Retina (tissue), 1 donor: ENCODE results near the gene CCDC141.

Source experiments
- DNase-seq: peaks from one replicate; pipeline ENCODE4 v3.0.0-alpha.2; 2016

The CCDC141 gene

GRCh38 chr2:178978667-178979066 lies 71.3 kb downstream of the CCDC141 start:
- DNase-seq: no peak

- no peak for DNase-seq
These were observed 73.6 kb downstream of the CCDC141 start for GRCh38 chr2:178976351-178976750.

GRCh38 chr2:178962805-178963433 lies 87.0 kb downstream of the CCDC141 start:
- no peak for DNase-seq

GRCh38 chr2:178962152-178962551 lies 87.8 kb downstream of the CCDC141 start:
- DNase-seq: no peak

DNA sequence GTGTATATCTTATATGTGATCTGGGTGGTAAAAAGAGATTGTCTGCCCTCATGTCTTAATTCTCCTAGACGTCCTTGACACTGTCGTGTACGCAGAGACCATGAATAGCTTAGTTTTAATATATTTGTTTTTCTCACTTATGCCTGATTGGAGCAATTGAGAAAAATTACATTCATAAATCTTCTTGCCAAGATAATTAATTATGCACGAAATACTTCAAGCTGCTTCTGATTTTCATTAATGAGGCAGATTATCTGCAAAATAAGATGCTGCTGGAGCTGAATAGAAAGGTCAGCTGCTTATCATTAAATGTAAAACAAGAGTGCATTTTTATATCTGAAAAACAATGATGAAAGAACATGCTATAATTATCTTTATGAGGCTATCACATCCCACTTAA lies 95.9 kb downstream of the CCDC141 start:
- DNase-seq: no peak

DNA sequence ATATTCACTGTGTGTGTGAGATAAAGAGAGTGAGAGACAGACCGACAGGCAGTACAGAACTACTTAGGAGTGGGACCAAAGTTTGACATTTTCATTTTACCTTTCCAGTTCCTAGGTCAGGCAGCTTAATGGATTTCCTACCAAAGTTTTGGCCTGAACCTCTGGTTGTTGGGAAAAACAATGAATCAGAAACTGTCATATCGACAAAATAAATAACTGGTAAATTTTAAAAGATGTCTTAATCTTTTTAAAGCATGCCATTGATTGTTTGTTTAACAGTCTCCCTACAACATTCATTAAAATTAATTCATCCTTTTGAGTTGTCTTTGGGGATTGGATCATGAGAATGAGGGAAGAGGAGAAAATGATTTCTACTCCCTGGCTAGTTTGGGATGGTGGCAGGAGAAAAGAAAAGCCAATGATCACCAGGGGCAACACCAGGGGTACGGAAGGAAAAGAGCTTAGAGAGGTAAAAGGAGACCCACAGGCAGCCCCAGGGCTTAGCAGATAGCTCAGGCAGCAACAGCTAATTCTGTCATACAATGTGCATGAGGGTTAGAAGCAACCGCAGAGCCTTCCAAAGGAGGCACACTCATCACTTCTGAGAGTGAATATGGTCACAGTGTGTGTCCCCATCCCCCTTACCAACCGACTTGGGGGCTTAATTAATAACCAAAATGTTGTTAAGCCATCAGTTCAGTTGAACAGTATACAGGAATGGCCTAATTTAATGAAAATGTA lies 98.5 kb downstream of the CCDC141 start:
- DNase-seq: no peak

GRCh38 chr2:178949584-178949983 lies 100.4 kb downstream of the CCDC141 start:
- no peak for DNase-seq

DNA sequence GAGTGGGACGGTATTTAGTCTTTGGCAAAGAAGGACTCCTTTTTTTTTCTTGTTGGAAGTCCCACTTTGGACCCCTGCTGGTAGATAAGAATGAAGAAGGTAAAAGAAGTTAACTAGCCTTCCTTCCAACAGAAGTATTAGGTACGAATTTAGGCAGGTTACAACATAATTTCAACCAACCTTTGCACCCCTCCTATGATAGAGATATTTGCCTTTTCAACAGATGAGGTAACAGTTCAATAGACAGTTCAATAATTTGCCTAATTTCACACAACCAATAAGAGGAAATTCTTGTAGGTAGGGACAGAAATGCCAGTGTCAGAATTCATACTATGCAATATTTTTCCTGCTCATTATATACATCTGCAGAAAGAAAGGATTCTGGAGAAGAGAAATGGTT lies 100.8 kb downstream of the CCDC141 start:
- DNase-seq: no peak

GRCh38 chr2:178947006-178947405 lies 102.9 kb downstream of the CCDC141 start:
- no peak for DNase-seq

- no peak for DNase-seq
These were observed 103.4 kb downstream of the CCDC141 start for GRCh38 chr2:178946494-178946893.

DNA sequence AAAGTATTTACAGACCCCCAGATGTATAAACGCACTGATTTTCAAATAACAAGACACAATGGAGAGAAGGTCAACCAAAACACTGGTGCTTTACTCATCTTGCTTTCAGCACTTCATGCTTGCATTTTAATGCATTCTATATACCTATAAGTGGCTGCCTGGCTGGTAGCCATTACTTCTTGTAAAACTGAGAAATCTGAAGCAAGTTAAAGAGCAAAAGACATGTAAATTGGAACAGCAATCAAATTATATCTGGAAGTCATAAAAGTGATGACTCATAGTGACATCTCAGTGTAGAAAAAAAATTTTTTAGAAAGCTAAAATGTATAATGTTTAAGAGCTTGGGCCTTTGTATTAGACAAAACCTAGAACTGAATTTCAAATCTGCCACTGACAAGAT lies 106.2 kb downstream of the CCDC141 start:
- DNase-seq: no peak

DNA sequence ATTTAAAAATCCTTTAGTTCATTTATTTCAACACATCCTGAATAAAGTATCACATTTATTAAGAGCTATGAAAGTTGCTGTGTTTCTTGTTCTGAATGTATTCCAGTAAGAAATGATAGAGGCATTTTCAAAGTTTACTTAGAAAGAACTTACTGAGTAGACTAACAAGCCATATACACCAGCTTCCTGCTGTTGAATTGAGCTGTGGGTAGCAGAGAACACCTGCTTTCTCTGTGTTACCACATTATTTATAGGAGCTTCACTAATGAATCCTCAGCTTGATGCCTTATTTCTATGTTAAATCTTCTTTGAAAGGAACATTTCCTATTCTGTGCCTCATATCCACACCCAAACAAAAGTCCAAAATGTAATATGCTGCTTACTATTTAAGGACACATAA lies 115.4 kb downstream of the CCDC141 start:
- no peak for DNase-seq

GRCh38 chr2:178933493-178933892 lies 116.4 kb downstream of the CCDC141 start:
- no peak for DNase-seq

GRCh38 chr2:178928077-178928476 lies 121.9 kb downstream of the CCDC141 start:
- no peak for DNase-seq

DNA sequence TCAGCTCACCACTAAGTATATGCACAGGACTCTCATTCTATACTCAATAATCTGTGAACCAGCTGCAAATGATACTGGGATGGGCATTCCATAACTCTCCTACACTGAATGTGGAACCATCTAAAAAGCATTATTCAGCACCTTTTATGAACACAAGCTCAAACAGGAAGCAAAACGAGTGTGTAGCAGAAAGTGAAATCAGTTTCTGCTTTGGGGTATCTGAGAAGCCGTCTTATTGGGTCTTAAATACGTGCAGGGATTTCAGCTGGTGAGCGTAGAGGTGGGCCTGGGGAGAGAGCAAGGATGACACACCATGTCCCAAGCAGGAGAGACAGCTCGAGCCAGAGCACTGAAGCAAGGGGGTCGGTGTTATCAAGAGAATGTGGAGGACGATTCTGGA lies 122.8 kb downstream of the CCDC141 start:
- no peak for DNase-seq

DNA sequence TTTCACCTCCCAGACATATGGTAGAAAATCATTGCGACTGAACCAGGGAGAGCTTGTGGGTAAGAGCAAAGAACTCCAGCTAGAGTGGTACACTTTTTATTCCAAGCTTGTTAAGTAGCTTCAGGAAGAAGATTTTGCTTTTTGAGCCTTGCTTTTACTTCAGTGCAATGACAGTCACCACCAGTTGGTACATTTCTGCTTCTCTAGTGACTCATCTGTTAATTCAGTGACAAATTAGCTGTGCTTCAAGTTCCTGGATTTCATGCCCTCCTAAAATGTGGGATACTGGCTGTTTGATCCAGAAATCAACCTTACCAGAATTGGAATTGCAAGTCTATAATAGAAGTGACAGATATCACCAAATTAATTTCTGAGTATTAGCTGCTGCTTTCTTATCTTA lies 125.1 kb downstream of the CCDC141 start:
- no peak for DNase-seq

GRCh38 chr2:178923546-178923945 lies 126.4 kb downstream of the CCDC141 start:
- DNase-seq: no peak

GRCh38 chr2:178920916-178921513 lies 128.9 kb downstream of the CCDC141 start:
- DNase-seq: no peak

GRCh38 chr2:178917555-178917954 lies 132.4 kb downstream of the CCDC141 start:
- no peak for DNase-seq

- peak; percentile 47 for DNase-seq
These were observed 134.3 kb downstream of the CCDC141 start for GRCh38 chr2:178915423-178916173.

- DNase-seq: peak; percentile 63
These were observed 135.6 kb downstream of the CCDC141 start for GRCh38 chr2:178914259-178914849.

DNA sequence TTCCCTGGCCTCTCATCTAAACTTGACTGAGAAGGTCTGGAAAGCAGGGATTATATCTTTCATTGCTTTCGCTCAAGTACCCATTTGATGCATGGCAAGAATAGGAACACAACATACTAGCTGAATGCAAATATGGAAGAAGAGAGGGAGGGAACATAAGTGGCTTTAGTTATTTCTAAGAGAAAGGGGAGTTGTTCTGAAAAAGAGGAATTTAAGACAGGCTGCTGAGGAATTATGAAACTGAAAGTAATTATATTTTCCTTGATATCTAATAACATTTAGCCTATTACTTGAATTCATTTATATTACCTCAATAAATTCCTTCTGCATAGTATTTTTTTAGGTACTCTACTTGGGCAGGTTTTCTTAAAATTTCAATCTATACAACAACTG lies 136.9 kb downstream of the CCDC141 start:
- DNase-seq: no peak

GRCh38 chr2:178912416-178913048 lies 137.4 kb downstream of the CCDC141 start:
- no peak for DNase-seq
